Measurements from ENCODE around the gene SLC48A1. TPM values are rescaled to one million over a fixed set of nuclear protein-coding genes. Genes with fewer than 3 reads are reported as not detected.

Gene SLC48A1
- polyA plus RNA-seq, 1 of the 3 experiments (the other 2 are of a cell fraction), result 7.3 TPM

DNA sequence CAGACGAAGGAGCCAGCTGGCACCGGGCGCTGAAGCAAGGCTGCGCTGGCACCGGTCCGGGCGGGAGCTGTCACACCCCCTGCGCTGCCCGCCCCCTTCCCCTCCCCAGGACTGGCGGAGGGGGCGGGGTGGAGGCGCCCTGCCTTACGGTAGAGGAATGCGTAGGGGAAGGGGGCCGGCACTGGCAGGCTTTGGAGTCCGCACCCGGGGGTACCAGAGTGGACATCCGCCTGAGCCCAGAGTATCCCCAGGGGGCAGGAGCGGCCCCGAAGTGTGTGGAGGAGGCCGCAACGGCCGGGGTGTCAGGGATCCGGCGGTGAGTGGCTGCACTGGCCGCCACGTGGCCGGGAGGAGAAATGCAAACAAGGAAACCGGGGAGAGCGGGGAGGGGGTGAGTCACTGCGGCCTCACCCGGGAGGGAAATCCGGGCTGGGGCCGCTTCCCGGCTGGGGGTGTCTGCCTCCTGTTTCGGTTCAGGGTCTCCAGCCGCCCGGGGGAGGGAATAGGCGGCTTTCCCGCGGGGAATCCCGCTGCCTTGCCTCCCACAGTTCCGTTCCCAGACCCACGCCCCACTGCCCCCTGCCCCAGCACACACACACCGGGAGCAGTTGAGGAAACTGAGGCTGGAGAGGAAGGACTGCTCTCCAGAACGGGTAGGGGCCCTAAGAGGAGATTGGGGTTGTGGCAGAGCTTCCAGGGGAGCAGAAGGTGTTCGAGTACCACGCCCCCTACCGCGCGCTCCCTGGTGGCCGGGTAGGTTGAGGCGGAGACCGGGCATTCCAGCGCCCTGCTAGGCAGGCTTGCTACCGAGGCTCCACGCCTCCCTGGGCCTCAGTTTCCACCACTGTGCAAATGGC, 14.0 kb upstream of the SLC48A1 start, which contains the start of gene RAPGEF3:
RAPGEF3 (minus strand) TSS at position 47 of the 857 bp plus-strand sequence. CDS start 324 bp downstream, outside the sequence.
- Histone ChIP-seq H3K4me2 (peak within 1 kb of the TSS; percentile 97), H3K9me2 (no peaks in the 10 kb centered on the region), H4K20me1 (ENCODE audit: insufficient read depth) (no peaks in the 10 kb centered on the region), H3K9ac (peak within 1 kb of the TSS; percentile 68), H3K4me3 (ENCODE audit: low read depth in 2 of 2, low read length in 1 of 2) (peak within 1 kb of the TSS; percentile 55 to 69), H3K36me3 (replicated peaks in 1 of 2; ENCODE audit: control insufficient read depth in 1 of 2, insufficient read depth in 2 of 2, low read length in 1 of 2) (no peaks in the 10 kb centered on the region), H3K79me2 (ENCODE audit: insufficient read depth) (no peaks in the 10 kb centered on the region), H3F3A (replicated peaks; ENCODE audit: insufficient read depth) (no peaks in the 10 kb centered on the region), H3K27ac (ENCODE audit: low read depth in 2 of 2, low read length in 1 of 2) (peak within 1 kb of the TSS in 1 of 2 experiments; percentile 42; a peak in 2 of 4 replicates), H2AFZ (ENCODE audit: low read depth) (peak within 1 kb of the TSS; percentile 98), H3K4me1 (ENCODE audit: control insufficient read depth in 1 of 2, insufficient read depth in 2 of 2, low read depth in 1 of 2, low read length in 1 of 2) (peaks cover 0 to 57% of the 10 kb centered on the region in 2 experiments; a peak in 2 of 4 replicates), H3K9me3 (no peaks in the 10 kb centered on the region), H3K27me3 (ENCODE audit: insufficient read depth) (no peaks in the 10 kb centered on the region)
- ChIA-PET POLR2A (interaction anchor here (0.6 to 1.5 kb wide), 3 partner anchors 13 to 22 kb away, joined by 3 to 5 read pairs (median 4); no protein-coding TSS in a partner anchor), CTCF (interaction anchor here (0.7 to 18.0 kb wide), 14 partner anchors 14 to 204 kb away, joined by 3 to 435 read pairs (median 4); partner anchors contain the start of gene SLC48A1)
- 18% methylated on average over 23 of the region's 57 CpGs for WGBS (ENCODE audit: low lambda C conversion rate)
- TF ChIP-seq EP300 (IDR thresholded peaks at IDR 0.05; ENCODE audit: borderline replicate concordance in 1 of 2, low read depth in 1 of 2, low read length in 1 of 2), result peak in 1 of 2 experiments; percentile 45; a peak in 1 of 4 replicates
- TF ChIP-seq, protein P1, sequence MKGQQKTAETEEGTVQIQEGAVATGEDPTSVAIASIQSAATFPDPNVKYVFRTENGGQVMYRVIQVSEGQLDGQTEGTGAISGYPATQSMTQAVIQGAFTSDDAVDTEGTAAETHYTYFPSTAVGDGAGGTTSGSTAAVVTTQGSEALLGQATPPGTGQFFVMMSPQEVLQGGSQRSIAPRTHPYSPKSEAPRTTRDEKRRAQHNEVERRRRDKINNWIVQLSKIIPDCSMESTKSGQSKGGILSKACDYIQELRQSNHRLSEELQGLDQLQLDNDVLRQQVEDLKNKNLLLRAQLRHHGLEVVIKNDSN (IDR thresholded peaks at IDR 0.05; ENCODE audit: borderline replicate concordance, low read depth), result peak; percentile 81
- TF ChIP-seq CHD2 (IDR thresholded peaks at IDR 0.05; ENCODE audit: low read length, partially characterized antibody), result peak; percentile 16
- TF ChIP-seq, protein P2, sequence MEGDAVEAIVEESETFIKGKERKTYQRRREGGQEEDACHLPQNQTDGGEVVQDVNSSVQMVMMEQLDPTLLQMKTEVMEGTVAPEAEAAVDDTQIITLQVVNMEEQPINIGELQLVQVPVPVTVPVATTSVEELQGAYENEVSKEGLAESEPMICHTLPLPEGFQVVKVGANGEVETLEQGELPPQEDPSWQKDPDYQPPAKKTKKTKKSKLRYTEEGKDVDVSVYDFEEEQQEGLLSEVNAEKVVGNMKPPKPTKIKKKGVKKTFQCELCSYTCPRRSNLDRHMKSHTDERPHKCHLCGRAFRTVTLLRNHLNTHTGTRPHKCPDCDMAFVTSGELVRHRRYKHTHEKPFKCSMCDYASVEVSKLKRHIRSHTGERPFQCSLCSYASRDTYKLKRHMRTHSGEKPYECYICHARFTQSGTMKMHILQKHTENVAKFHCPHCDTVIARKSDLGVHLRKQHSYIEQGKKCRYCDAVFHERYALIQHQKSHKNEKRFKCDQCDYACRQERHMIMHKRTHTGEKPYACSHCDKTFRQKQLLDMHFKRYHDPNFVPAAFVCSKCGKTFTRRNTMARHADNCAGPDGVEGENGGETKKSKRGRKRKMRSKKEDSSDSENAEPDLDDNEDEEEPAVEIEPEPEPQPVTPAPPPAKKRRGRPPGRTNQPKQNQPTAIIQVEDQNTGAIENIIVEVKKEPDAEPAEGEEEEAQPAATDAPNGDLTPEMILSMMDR (IDR thresholded peaks at IDR 0.05), result peak; percentile 58
- no peak; the same call in 1 of the 2 replicates for TF ChIP-seq JUND (IDR thresholded peaks at IDR 0.05)
- TF ChIP-seq TAF1 (IDR thresholded peaks at IDR 0.05; ENCODE audit: borderline replicate concordance, low read depth, low read length), result no peak
- no peak; the same call in 1 of the 2 replicates for TF ChIP-seq ELF1 (IDR thresholded peaks at IDR 0.05)
- no peak for TF ChIP-seq FOXJ3 (CRISPR knock-in tag; IDR thresholded peaks at IDR 0.05)
- no peak for TF ChIP-seq MEF2A (IDR thresholded peaks at IDR 0.05; ENCODE audit: borderline replicate concordance, low read depth)
- TF ChIP-seq TCF12 (IDR thresholded peaks at IDR 0.05), result 0 out of 2 replicates have a peak, but pooled peaks have one; percentile 19
- TF ChIP-seq NFIC (IDR thresholded peaks at IDR 0.05; ENCODE audit: borderline replicate concordance), result peak; percentile 53
- TF ChIP-seq, protein P3, sequence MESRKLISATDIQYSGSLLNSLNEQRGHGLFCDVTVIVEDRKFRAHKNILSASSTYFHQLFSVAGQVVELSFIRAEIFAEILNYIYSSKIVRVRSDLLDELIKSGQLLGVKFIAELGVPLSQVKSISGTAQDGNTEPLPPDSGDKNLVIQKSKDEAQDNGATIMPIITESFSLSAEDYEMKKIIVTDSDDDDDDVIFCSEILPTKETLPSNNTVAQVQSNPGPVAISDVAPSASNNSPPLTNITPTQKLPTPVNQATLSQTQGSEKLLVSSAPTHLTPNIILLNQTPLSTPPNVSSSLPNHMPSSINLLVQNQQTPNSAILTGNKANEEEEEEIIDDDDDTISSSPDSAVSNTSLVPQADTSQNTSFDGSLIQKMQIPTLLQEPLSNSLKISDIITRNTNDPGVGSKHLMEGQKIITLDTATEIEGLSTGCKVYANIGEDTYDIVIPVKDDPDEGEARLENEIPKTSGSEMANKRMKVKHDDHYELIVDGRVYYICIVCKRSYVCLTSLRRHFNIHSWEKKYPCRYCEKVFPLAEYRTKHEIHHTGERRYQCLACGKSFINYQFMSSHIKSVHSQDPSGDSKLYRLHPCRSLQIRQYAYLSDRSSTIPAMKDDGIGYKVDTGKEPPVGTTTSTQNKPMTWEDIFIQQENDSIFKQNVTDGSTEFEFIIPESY (IDR thresholded peaks at IDR 0.05; ENCODE audit: borderline replicate concordance, low read depth), result no peak
- no peak for TF ChIP-seq POLR2AphosphoS5 (IDR thresholded peaks at IDR 0.05; ENCODE audit: low read depth, low read length)
- peak; percentile 47; the same call in 1 of the 2 replicates for TF ChIP-seq SIN3A (IDR thresholded peaks at IDR 0.05; ENCODE audit: borderline replicate concordance, low read depth, low read length)
- TF ChIP-seq, protein P4, sequence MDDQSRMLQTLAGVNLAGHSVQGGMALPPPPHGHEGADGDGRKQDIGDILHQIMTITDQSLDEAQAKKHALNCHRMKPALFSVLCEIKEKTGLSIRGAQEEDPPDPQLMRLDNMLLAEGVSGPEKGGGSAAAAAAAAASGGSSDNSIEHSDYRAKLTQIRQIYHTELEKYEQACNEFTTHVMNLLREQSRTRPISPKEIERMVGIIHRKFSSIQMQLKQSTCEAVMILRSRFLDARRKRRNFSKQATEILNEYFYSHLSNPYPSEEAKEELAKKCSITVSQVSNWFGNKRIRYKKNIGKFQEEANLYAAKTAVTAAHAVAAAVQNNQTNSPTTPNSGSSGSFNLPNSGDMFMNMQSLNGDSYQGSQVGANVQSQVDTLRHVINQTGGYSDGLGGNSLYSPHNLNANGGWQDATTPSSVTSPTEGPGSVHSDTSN (IDR thresholded peaks at IDR 0.05), result no peak
- peak; percentile 91 for TF ChIP-seq MXI1 (IDR thresholded peaks at IDR 0.05; ENCODE audit: low read depth, low read length)
- TF ChIP-seq, protein P5, sequence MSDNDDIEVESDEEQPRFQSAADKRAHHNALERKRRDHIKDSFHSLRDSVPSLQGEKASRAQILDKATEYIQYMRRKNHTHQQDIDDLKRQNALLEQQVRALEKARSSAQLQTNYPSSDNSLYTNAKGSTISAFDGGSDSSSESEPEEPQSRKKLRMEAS (IDR thresholded peaks at IDR 0.05; ENCODE audit: low read depth), result peak; percentile 97
- TF ChIP-seq SMC3 (IDR thresholded peaks at IDR 0.05; ENCODE audit: low read depth, low read length), result peak; percentile 56
- TF ChIP-seq FOXM1 (IDR thresholded peaks at IDR 0.05; ENCODE audit: low read depth), result no peak
- TF ChIP-seq FOSL2 (IDR thresholded peaks at IDR 0.05; ENCODE audit: borderline replicate concordance, low read depth), result peak; percentile 66
- TF ChIP-seq, protein P6, sequence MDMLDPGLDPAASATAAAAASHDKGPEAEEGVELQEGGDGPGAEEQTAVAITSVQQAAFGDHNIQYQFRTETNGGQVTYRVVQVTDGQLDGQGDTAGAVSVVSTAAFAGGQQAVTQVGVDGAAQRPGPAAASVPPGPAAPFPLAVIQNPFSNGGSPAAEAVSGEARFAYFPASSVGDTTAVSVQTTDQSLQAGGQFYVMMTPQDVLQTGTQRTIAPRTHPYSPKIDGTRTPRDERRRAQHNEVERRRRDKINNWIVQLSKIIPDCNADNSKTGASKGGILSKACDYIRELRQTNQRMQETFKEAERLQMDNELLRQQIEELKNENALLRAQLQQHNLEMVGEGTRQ (IDR thresholded peaks at IDR 0.05; ENCODE audit: borderline replicate concordance, low read depth, low read length), result 0 out of 2 replicates have a peak, but pooled peaks have one; percentile 20
- TF ChIP-seq RAD21 (IDR thresholded peaks at IDR 0.05; ENCODE audit: low read length), result peak; percentile 53
- TF ChIP-seq RXRA (IDR thresholded peaks at IDR 0.05; ENCODE audit: borderline replicate concordance, low read depth), result no peak
- TF ChIP-seq EZH2phosphoT487 (IDR thresholded peaks at IDR 0.05; ENCODE audit: borderline replicate concordance, low read depth), result no peak
- DNase-seq, result peak; percentile 95

All from SK-N-SH (cell line).